Endothelial cell of umbilical vein (primary cell): ENCODE measurements around the gene SMAP1. TPM values are rescaled to one million over a fixed set of nuclear protein-coding genes. Genes with fewer than 3 reads are reported as not detected.

Experiments used
- BruUV-seq: library from RNA; stranded (reverse); fragments of 400-500 nt; replicated peaks from 2 replicates; lab custom pipeline; 2021; lab: Mats Ljungman, UMichigan
- CTCF ChIA-PET: fragments of 300-600, 350-600 bp; sonication (Branson Sonifier 250); formaldehyde crosslinking; loops from one replicate; lab custom pipeline; 2021; ENCODE audit warnings: antibody characterized with exemption, inconsistent platforms; lab: Charles Lee
- POLR2A ChIA-PET: fragments of 300-600, 350-600 bp; sonication (Branson Sonifier 250); formaldehyde crosslinking; loops from one replicate; lab custom pipeline; 2021; ENCODE audit warnings: antibody characterized with exemption, inconsistent platforms; lab: Charles Lee
- DNase-seq: peaks from one replicate; pipeline ENCODE4 v3.0.0-alpha.2; 2011; ENCODE audit warnings: low read depth, low spot score
- FAIRE-seq: peaks from 2 replicates; lab custom pipeline; 2011; peaks lifted over from hg19 to GRCh38; lab: Jason Lieb, UNC
- H2AFZ ChIP-seq: 2 replicates; pipeline ENCODE4 v1.6.0; 2012; ENCODE audit warnings: low read depth, low read length, control low read depth, inconsistent platforms
- H3K27ac ChIP-seq: 2 replicates; pipeline ENCODE4 v1.5.1; 2011; ENCODE audit warnings: low read depth, mild to moderate bottlenecking, control low read depth, low read length, moderate library complexity; ENCODE audit not compliant: insufficient read depth
- H3K27me3 ChIP-seq, 2 experiments: 2 replicates each; pipeline versions ENCODE4 v1.6.0 to v1.6.1; 2011; ENCODE audit warnings: low read length in 2 of 2, mixed read lengths in 1 of 2; ENCODE audit not compliant: control insufficient read depth in 2 of 2, insufficient read depth in 2 of 2
- H3K36me3 ChIP-seq, 2 experiments: 2 replicates in 1 of 2; 3 replicates in 1 of 2; pipeline ENCODE4 v1.5.1; 2011; ENCODE audit warnings: low read length in 2 of 2, mild to moderate bottlenecking in 1 of 2, moderate library complexity in 1 of 2; ENCODE audit not compliant: control insufficient read depth in 2 of 2, insufficient read depth in 2 of 2; ENCODE audit errors: extremely low read depth in 1 of 2
- H3K4me1 ChIP-seq: 3 replicates; pipeline ENCODE4 v1.5.1; 2011; ENCODE audit warnings: mild to moderate bottlenecking, low read length; ENCODE audit not compliant: control insufficient read depth, insufficient read depth; ENCODE audit errors: extremely low read depth
- H3K4me2 ChIP-seq: 2 replicates; pipeline ENCODE4 v1.6.1; 2011; ENCODE audit warnings: low read length, control low read depth, mixed read lengths; ENCODE audit not compliant: insufficient read depth
- H3K4me3 ChIP-seq, 3 experiments: fragments of 200-600 bp in 1 of 3; sonication (generic), shearing (Covaris generic) in 1 of 3; replicated peaks in 1 of 3; 2 replicates each; pipeline ENCODE4 v1.5.1; 2011 to 2016; ENCODE audit warnings: control low read depth in 3 of 3, low read length in 3 of 3, mild to moderate bottlenecking in 2 of 3, inconsistent platforms in 1 of 3, low read depth in 1 of 3, moderate library complexity in 1 of 3; ENCODE audit not compliant: insufficient read depth in 1 of 3
- H3K79me2 ChIP-seq: 2 replicates; pipeline ENCODE4 v1.6.0; 2012; ENCODE audit warnings: low read length, inconsistent platforms; ENCODE audit not compliant: control insufficient read depth, insufficient read depth
- H3K9ac ChIP-seq: replicated peaks from 2 replicates; pipeline ENCODE3; 2011; ENCODE audit warnings: low read length, control low read depth; ENCODE audit not compliant: insufficient read depth; ENCODE audit errors: extremely low read depth
- H3K9me1 ChIP-seq: replicated peaks from 3 replicates; pipeline ENCODE4 v1.6.0; 2011; ENCODE audit warnings: mild to moderate bottlenecking, low read length; ENCODE audit not compliant: control insufficient read depth, insufficient read depth; ENCODE audit errors: extremely low read depth
- H3K9me3 ChIP-seq: replicated peaks from 2 replicates; pipeline ENCODE4 v1.5.1; 2012; ENCODE audit warnings: low read length, inconsistent platforms; ENCODE audit not compliant: control insufficient read depth, insufficient read depth
- H4K20me1 ChIP-seq: replicated peaks from 2 replicates; pipeline ENCODE3; 2011; ENCODE audit warnings: mild to moderate bottlenecking, low read length; ENCODE audit not compliant: control insufficient read depth, insufficient read depth; ENCODE audit errors: extremely low read depth
- CTCF ChIP-seq, 2 donors: IDR thresholded peaks; 1 replicate in 1 of 2; 2 replicates in 1 of 2; pipeline ENCODE4 v1.5.1; 2011; ENCODE audit warnings: low read length in 2 of 2, mild to moderate bottlenecking in 2 of 2, moderate library complexity in 2 of 2, control low read depth in 1 of 2, inconsistent platforms in 1 of 2, low read depth in 1 of 2; ENCODE audit not compliant: insufficient read depth in 1 of 2; ENCODE audit errors: extremely low read depth in 1 of 2
- EZH2 ChIP-seq: IDR thresholded peaks from 2 replicates; pipeline ENCODE4 v1.6.1; 2012; ENCODE audit warnings: borderline replicate concordance, low read depth, mild to moderate bottlenecking, moderate library complexity, low read length, inconsistent platforms; ENCODE audit not compliant: severe bottlenecking
- FOS ChIP-seq: IDR thresholded peaks from 2 replicates; pipeline ENCODE4 v1.6.1; 2011; ENCODE audit warnings: mild to moderate bottlenecking, low read length, moderate library complexity, borderline replicate concordance; ENCODE audit not compliant: insufficient read depth
- GATA2 ChIP-seq: IDR thresholded peaks from 2 replicates; pipeline ENCODE4 v1.7.0; 2011; ENCODE audit warnings: low read depth, mild to moderate bottlenecking, moderate library complexity, mixed read lengths, low read length; ENCODE audit not compliant: insufficient read length, insufficient read depth
- JUN ChIP-seq: IDR thresholded peaks from 2 replicates; pipeline ENCODE4 v1.6.1; 2011; ENCODE audit warnings: borderline replicate concordance, low read depth; ENCODE audit not compliant: insufficient read length, insufficient read depth
- MAX ChIP-seq: IDR thresholded peaks from 2 replicates; pipeline ENCODE4 v1.6.1; 2011; ENCODE audit not compliant: insufficient read depth, insufficient read length
- MYC ChIP-seq: IDR thresholded peaks from one replicate; pipeline ENCODE4 v1.6.1; 2011; ENCODE audit warnings: mild to moderate bottlenecking, low read depth, low read length
- POLR2A ChIP-seq: IDR thresholded peaks from 2 replicates; pipeline ENCODE4 v1.6.1; 2012; ENCODE audit warnings: low read depth, mild to moderate bottlenecking, control low read depth, low read length
- POLR2AphosphoS5 ChIP-seq: IDR thresholded peaks from 2 replicates; pipeline ENCODE4 v1.6.1; 2012; ENCODE audit warnings: low read depth, mild to moderate bottlenecking, control low read depth, low read length, moderate library complexity; ENCODE audit not compliant: insufficient read depth
- dilution Hi-C: fragments of 300-500 bp; cut with MboI; formaldehyde crosslinking; loops from one replicate; pipeline ENCODE4 v1.15.0; 2019; ENCODE audit warnings: low sequenced_read_pairs; ENCODE audit not compliant: extremely low pct_ligation_motif_present
- intact Hi-C: fragments of 100-400 bp; cut with micrococcal nuclease; formaldehyde crosslinking; loops from one replicate; pipeline ENCODE4 v1.10.0; 2022
- polyA plus RNA-seq, 4 experiments: library from polyadenylated mRNA; depleted of rRNA in 3 of 4; stranded (reverse) in 3 of 4; unstranded in 1 of 4; fragments of >200 nt; gene quantifications; 2 replicates each; pipeline versions ENCODE4 v1.2.1 to v1.2.3, GENCODE V29; 2011 to 2012; ENCODE audit warnings: missing spikeins in 1 of 4
- total RNA-seq: library from RNA; stranded (reverse); gene quantifications from 2 replicates; pipeline ENCODE4 v1.2.3, GENCODE V29; 2021

SMAP1 gene
- total and polyA plus RNA-seq, 2 donors (not counting 3 experiments of a cell fraction or from before 2014, with no cell fraction given): 14.6 to 24.6 TPM

- H3K4me2 ChIP-seq: peak overlapping the region; percentile 79
- H3K79me2 ChIP-seq: peaks cover 47% of the 10 kb centered on the region
- BruUV-seq: TSS peak; percentile 29
- no peaks in the 10 kb centered on the region for H4K20me1 ChIP-seq
- H2AFZ ChIP-seq: no peak overlapping the region
- DNase-seq (no peak), FAIRE-seq (no peak)
- H3K4me3 ChIP-seq: peak overlapping the region in 2 of 3 experiments; percentile 89 to 93
- no peak overlapping the region for H3K27ac ChIP-seq
- H3K9me1 ChIP-seq: no peaks in the 10 kb centered on the region
- no peaks in the 10 kb centered on the region for H3K27me3 ChIP-seq
- CTCF ChIA-PET: interaction anchor here (1.7 to 2.9 kb wide), 3 partner anchors 8 to 18 kb away, joined by 6 to 39 read pairs (median 7); no protein-coding TSS in a partner anchor
- POLR2A ChIA-PET: no interaction called here
- dilution Hi-C loops: no loop called here
- no peaks in the 10 kb centered on the region for H3K36me3 ChIP-seq
- H3K4me1 ChIP-seq: peaks cover 22% of the 10 kb centered on the region
- H3K9me3 ChIP-seq: no peaks in the 10 kb centered on the region
- intact Hi-C loops: loop anchor here (2.0 kb wide), 2 partner anchors 18 to 102 kb away; partner anchors contain the start of gene SDHAF4
- TF ChIP-seq MYC (no peak), FOS (peak; percentile 15)
- H3K9ac ChIP-seq: peak overlapping the region; percentile 93
Observed at GRCh38 chr6:70669133-70669532, 1.4 kb downstream of the SMAP1 start.

GRCh38 chr6:70672549-70672948, 4.9 kb downstream of the SMAP1 start:
- no peaks in the 10 kb centered on the region for H3K27me3 ChIP-seq
- peaks cover 59% of the 10 kb centered on the region for H3K79me2 ChIP-seq
- H3K9me3 ChIP-seq: no peaks in the 10 kb centered on the region
- POLR2A ChIA-PET: no interaction called here
- FAIRE-seq (no peak), DNase-seq (no peak)
- no peaks in the 10 kb centered on the region for H4K20me1 ChIP-seq
- H3K4me2 ChIP-seq: no peak overlapping the region
- CTCF ChIA-PET: interaction anchor here (1.3 to 5.8 kb wide), 3 partner anchors 12 to 363 kb away, joined by 3 to 30 read pairs (median 7); no protein-coding TSS in a partner anchor
- H3K27ac ChIP-seq: no peak overlapping the region
- no peaks in the 10 kb centered on the region for H3K36me3 ChIP-seq
- H3K4me3 ChIP-seq: no peak overlapping the region
- intact Hi-C loops (no loop called here), dilution Hi-C loops (no loop called here)
- no peaks in the 10 kb centered on the region for H3K9me1 ChIP-seq
- no peak overlapping the region for H3K9ac ChIP-seq
- TF ChIP-seq POLR2AphosphoS5: no peak
- TF ChIP-seq GATA2: no peak
- TF ChIP-seq MYC: no peak
- no peak for TF ChIP-seq CTCF (IDR thresholded peaks at IDR 0.05; ENCODE audit: extremely low read depth in 1 of 2, insufficient read depth in 1 of 2, low read depth in 1 of 2, low read length in 2 of 2)
- TF ChIP-seq MAX: no peak
- no peak for TF ChIP-seq FOS
- no peak for TF ChIP-seq EZH2
- no peak for TF ChIP-seq POLR2A
- no peak for TF ChIP-seq JUN
- H2AFZ ChIP-seq: no peak overlapping the region
- H3K4me1 ChIP-seq: peaks cover 18% of the 10 kb centered on the region
- BruUV-seq: no TSS peak
